HG02759 (cell line): ENCODE results near the gene RRAS.

Source experiments
- ATAC-seq: cut with Tn5 transposase; IDR thresholded peaks from one replicate; pipeline ENCODE4 v1.9.1; 2021; ENCODE audit warnings: mild to moderate bottlenecking, moderate library complexity; ENCODE audit not compliant: unreplicated experiment

The RRAS gene

GRCh38 chr19:49596954-49597702 lies 42.8 kb downstream of the RRAS start:
- no peak for ATAC-seq

- ATAC-seq, result no peak
These were observed 43.5 kb downstream of the RRAS start for GRCh38 chr19:49596407-49596806.

DNA sequence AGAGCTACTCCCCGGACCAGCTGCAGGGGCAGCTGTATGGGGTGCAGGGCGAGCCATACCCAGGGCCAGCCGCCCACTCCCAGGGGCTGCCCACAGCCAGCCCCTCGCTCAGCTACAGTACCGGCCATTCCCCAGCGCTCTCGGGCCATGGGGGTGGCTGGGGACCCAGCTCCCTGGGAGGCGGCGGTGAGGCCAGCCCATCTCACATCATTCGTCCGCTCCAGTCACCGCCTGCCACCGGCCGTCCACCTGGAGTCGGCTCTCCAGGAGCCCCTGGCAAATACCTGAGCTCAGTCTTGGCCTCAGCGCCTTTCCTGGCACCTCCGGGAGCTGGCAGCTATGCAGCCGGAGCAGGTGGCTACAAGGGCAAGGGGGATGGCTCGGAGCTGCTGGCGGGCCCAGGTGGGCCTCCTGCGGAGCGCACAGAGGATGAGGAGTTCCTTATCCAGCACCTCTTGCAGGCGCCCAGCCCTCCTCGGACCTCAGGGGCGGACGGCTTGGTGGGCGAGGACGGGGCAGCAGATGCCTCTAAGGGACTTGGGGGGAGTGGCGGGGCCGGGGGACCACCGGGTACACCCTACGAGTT lies 44.0 kb downstream of the RRAS start:
- no peak for ATAC-seq

GRCh38 chr19:49594993-49595818 lies 44.7 kb downstream of the RRAS start:
- ATAC-seq, result no peak

GRCh38 chr19:49594157-49594992 lies 45.6 kb downstream of the RRAS start:
- no peak for ATAC-seq

DNA sequence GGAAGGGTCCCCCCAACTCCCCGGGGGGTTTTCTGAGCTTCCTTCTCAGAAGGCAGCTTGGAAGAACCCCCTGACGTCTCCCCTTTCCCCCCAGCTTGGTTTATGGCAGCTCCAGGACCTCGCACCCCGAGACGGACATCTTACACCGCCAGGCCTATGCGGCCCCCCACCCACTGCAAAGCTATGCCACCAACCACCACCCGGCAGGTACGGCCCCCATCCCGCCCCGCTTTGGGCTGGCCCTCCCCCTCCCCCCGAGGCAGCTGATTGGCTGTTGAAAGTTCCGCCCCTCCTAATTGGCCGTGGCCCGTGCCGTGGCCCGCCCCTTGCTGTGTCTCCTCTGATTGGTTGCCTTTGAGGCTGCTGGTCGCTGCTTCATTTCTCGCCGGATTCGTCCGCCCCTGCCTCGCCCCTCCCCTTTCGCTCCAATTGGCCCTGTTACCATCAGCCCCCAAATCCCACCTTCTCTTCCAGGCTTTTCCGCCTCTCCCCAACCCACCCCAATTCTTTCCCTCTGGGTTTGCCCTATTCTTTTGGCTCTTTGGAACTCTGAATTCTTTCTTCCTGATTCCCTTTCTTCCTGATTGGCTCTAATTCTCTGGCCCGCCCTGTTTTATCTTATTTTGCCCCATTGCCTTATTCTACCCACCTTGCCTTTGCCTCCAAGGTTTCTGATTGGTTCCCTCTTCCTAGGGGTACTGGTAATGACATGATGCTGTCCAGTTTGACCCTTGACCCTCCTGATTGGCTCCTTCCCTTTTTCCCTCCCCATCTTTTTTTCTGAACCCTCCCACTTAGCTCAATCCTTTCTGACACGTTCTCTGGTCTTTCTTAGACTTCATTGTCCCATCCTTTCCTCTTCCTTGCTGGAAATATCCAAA lies 46.5 kb downstream of the RRAS start:
- ATAC-seq, result peak; percentile 39

DNA sequence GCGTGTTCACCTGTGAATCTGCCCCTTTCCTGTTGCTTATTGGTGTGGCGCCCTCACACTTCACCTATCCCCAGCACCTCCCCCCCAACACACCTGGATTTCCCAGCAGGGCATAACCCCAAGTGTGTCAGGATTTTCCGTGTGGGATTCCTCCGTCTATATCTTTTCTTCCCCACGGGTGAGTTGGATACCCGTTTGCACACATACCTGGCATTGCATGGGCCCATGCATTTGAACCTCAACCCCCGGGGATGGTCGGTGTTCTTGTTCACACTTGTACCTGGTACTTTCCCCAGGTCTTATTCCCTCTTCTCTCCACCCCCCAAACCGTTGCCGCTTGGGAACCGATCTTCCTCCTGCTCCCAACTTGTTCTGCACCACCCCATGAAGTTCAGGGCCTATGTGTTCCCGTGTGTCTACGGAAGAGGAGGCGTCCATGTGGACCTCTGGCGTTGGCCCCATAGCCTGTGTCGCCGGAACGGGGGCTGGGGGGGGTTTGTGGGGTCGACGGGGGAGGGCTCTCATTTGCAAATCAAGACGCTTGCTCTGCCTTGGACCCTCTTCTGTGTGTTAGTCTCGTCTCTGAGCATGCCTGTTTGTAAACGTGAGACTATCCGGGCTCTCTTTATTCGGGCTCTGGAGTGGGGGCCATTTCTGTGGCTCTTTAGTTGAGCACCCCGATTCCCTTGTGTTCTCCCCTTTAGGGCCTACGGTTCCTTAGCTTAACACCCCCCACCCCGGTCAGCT lies 47.3 kb downstream of the RRAS start:
- no peak for ATAC-seq

DNA sequence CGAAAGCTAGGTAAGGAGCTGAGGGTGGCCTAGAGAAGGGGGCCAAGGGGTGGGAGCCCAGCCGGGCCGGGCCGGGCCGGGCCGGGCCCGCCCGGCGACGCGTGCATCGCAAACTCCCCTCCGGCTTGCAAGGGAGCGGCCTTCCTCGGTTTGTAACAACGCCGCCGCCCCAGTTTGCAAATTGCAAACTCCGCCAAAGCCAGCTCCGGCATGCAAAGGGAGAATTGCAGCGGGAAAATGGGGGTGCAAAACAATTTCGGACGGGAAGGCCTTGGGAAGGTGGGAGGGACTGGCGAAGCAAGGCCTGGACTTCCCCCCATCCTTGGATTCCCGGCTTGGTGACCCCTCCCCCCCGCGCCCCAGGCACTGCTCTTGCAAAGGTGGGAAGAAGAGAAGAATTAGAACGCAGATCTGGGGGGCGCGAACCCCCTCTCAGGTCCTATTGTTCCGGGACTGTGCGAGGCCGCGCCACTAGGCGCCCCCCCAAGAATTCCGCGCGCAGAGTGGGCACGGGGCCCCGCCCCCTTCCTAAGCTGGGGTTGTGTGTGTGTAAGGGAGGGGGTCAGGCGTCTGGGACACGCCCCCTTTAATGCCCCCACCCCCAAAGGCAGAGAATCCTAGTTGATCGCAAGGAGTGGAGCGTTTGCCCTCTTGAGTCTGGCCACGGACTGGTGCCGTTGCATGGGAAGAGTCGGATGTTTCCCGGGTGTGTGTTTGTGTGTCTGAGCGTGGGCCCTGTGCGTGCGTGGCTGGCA lies 48.0 kb downstream of the RRAS start:
- ATAC-seq, result peak; percentile 1

DNA sequence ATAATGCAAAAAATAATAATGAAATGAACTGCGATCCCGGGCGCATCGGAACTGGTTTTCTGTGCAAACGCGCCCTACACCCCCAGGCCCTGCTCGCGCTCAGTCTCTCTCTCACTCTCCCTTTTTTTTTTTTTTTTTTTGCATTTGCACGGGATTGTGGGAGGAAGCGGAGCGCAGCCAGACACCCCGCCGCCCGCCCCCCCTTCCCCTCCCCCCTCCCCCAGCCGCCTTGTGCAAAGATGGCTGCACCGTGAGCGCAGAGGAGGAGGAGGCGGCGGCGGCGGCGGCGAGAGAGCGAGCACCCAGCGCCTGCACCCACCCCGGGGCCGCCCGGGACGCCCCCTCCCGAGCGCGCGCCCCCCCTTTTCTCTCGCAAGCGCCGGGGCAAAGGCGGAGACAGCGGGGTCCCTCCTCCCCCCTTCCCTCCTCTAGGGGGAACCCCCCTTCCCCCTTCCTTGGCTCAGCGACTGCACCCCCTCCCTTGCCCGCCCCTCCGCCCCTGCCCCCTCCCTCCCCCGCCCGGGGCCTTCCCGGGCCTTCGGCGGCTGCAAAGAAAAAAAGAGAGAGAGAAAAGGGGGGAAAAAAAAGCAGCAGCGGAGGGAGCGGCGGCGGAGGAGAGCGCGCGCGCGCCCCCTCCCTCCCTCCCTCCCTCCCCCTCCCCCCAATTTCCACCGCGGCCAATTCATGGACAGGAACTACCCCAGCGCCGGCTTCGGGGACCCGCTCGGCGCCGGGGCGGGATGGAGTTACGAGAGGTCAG lies 48.8 kb downstream of the RRAS start, which contains the start of gene PRR12:
Gene PRR12 (plus strand): TSS at position 212 of the 760 bp plus-strand sequence. CDS start 473 bp downstream, at position 685.
- peak; percentile 25 for ATAC-seq

GRCh38 chr19:49590071-49590970 lies 49.6 kb downstream of the RRAS start:
- ATAC-seq, result peak; percentile 73

- no peak for ATAC-seq
These were observed 50.4 kb downstream of the RRAS start for GRCh38 chr19:49589502-49589905.

DNA sequence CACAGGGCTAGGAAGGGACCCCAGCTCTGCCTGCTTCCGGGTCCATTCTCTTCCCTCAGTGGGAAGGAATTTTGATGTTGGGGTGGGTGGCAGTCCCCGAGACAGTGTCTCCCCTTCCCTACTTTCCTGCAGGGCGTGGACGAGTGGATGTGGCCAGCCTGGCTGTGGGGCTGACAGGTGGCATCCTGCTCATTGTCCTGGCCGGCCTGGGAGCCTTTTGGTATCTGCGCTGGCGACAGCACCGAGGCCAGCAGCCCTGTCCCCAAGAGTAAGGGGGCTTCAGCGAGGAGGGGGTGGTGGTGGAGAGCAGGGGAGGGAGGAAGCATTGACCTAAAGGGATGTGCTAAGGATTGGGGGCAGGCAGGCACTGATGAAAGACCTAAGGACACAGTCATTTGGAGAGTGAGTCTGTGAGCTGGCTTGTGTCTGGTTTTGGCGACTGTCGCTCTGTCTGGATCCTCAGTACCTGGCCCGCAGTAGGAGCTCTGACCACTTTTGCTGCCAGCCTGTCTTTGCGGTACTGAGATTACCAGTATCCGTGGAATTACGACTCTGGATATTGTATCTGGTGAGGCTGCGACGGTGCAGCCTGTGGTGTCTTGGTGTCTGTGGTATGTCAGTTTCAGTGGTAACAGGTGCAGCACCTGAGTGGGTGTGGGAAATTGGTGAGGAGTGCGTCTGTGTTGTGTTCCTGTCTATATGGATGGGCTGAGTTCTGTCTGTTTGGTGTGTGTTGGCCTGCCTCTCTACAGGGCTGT lies 51.4 kb downstream of the RRAS start:
- no peak for ATAC-seq

DNA sequence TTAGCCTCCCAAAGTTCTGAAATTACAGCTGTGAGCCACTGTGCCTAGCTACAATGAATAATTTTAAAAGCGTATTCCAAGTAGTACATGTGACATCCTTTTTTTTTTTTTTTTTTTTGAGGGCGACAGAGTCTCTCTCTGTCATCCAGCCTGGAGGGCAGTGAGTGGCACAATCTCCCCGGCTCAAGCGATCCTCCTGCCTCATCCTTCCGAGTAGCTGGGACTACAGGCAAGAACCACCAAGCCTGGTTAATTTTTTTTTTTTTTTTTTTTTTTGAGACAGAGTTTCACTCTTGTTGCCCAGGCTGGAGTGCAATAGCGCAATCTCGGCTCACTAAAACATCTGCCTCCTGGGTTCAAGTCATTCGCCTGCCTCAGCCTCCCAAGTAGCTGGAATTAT lies 52.7 kb downstream of the RRAS start:
- ATAC-seq, result no peak
